Breast epithelium (tissue), 4 donors: ENCODE data around the gene THSD7B. TPM values are rescaled to one million over a fixed set of nuclear protein-coding genes. Genes with fewer than 3 reads are reported as not detected.

Experiments
- DNase-seq, 2 donors: peaks; one replicate each; pipeline ENCODE4 v3.0.0-alpha.2; 2019; ENCODE audit warnings: low spot score in 2 of 2
- H3K27ac ChIP-seq, 2 donors: fragments of 200-600 bp; sonication (generic) in 1 of 2; one replicate each; pipeline ENCODE4 v1.5.1; 2016 to 2019; ENCODE audit warnings: mild to moderate bottlenecking in 1 of 2
- H3K27me3 ChIP-seq, 2 donors: fragments of 200-600 bp; sonication (generic) in 1 of 2; one replicate each; pipeline versions ENCODE4 v1.5.1 to v1.6.0; 2017 to 2019; ENCODE audit warnings: control low read depth in 1 of 2, mild to moderate bottlenecking in 1 of 2
- H3K36me3 ChIP-seq: fragments of 200-600 bp; one replicate; pipeline ENCODE4 v1.5.1; 2019
- H3K4me1 ChIP-seq, 2 donors: fragments of 200-600 bp; sonication (generic); one replicate each; pipeline ENCODE4 v1.5.1; 2016 to 2019; ENCODE audit warnings: control low read depth in 1 of 2
- H3K4me3 ChIP-seq, 3 donors: fragments of 200-600 bp; sonication (generic); 1 replicate in 2 of 3; 2 replicates in 1 of 3; pipeline ENCODE4 v1.5.1; 2016 to 2019; ENCODE audit warnings: mild to moderate bottlenecking in 3 of 3, moderate library complexity in 2 of 3
- H3K9me3 ChIP-seq, 2 donors: fragments of 200-600 bp; sonication (generic) in 1 of 2; one replicate each; pipeline ENCODE4 v1.5.1; 2016 to 2019; ENCODE audit warnings: control low read depth in 1 of 2
- POLR2A ChIP-seq: fragments of 450-650 bp; IDR thresholded peaks from one replicate; pipeline ENCODE4 v1.6.1; 2016; ENCODE audit warnings: antibody characterized with exemption, mild to moderate bottlenecking, moderate library complexity
- POLR2AphosphoS5 ChIP-seq, 3 donors: sonication (generic); formaldehyde crosslinking; IDR thresholded peaks; one replicate each; pipeline ENCODE4 v1.6.1; 2017; ENCODE audit warnings: antibody characterized with exemption in 3 of 3
- intact Hi-C: fragments of 100-400 bp; cut with DNase I; formaldehyde crosslinking; loops from one replicate; pipeline ENCODE4 v1.15.1; 2023; ENCODE audit warnings: low total_unique reads
- total RNA-seq, 3 donors: library from RNA; depleted of rRNA; stranded (reverse); fragments of >200 nt; gene quantifications; one replicate each; pipeline ENCODE4 v1.1.0, GENCODE V29; 2016
- TF ChIP-seq, protein P1 (sequence below), 3 donors: fragments of 450-650 bp; IDR thresholded peaks; one replicate each; pipeline ENCODE4 v1.5.1; 2016 to 2017; ENCODE audit warnings: antibody characterized with exemption in 3 of 3, mild to moderate bottlenecking in 3 of 3, moderate library complexity in 3 of 3

Gene THSD7B
- total RNA-seq, 3 donors from 2014 or later = 0.73 to 3.3 (median 2.1) TPM

DNA sequence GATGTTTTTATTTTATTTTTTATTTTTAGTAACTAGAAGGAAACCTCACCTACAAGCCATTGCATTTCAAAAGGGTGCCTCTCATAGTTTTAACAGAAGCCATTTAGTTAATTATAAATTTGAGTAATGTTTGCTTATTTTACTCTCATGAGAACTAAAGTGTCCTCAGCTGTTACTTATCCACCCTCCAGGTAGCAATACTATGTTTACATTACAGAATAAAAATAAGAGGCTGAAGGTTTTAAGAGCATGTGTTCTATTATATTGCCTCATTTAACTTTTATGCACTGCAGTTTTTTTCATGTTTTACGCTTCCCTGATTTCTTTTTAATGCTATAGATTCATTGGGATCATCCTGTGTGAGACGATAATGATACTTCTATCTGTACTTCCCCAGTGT lies 235.5 kb downstream of the THSD7B start:
- H3K4me1 ChIP-seq = no peaks in the 10 kb centered on the region
- TF ChIP-seq POLR2AphosphoS5 (IDR thresholded peaks at IDR 0.05) = no peak
- TF ChIP-seq, protein P1, sequence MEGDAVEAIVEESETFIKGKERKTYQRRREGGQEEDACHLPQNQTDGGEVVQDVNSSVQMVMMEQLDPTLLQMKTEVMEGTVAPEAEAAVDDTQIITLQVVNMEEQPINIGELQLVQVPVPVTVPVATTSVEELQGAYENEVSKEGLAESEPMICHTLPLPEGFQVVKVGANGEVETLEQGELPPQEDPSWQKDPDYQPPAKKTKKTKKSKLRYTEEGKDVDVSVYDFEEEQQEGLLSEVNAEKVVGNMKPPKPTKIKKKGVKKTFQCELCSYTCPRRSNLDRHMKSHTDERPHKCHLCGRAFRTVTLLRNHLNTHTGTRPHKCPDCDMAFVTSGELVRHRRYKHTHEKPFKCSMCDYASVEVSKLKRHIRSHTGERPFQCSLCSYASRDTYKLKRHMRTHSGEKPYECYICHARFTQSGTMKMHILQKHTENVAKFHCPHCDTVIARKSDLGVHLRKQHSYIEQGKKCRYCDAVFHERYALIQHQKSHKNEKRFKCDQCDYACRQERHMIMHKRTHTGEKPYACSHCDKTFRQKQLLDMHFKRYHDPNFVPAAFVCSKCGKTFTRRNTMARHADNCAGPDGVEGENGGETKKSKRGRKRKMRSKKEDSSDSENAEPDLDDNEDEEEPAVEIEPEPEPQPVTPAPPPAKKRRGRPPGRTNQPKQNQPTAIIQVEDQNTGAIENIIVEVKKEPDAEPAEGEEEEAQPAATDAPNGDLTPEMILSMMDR (IDR thresholded peaks at IDR 0.05) = no peak
- TF ChIP-seq POLR2A = no peak

DNA sequence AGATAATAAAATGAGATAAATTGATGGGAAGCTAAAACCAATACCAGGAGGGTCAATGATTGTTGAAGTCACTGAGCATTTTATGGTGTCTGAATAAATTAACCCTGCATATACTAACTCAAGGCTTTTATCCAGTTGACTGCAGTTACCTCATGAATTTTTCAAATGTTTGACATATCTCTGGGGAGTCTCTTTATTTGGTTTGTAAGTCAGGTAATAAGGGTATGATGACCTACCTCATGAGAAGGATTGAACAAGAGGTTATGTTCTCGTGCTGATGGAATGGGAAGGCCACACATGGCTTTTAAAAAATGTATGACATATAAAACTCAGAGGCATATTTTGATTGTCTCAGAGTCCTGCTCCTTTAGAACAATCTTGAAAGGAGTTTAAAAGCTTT lies 237.6 kb downstream of the THSD7B start:
- no peak overlapping the region for H3K27ac ChIP-seq
- no peaks in the 10 kb centered on the region for H3K9me3 ChIP-seq
- no peak for DNase-seq
- H3K27me3 ChIP-seq = no peaks in the 10 kb centered on the region
- no peaks in the 10 kb centered on the region for H3K4me1 ChIP-seq
- H3K36me3 ChIP-seq = no peaks in the 10 kb centered on the region
- intact Hi-C loops = no loop called here
- TF ChIP-seq, protein P1 (IDR thresholded peaks at IDR 0.05) = no peak
- no peak overlapping the region for H3K4me3 ChIP-seq

More for the DNA sequence above, 235.5 kb downstream of the THSD7B start:
- Histone ChIP-seq H3K27ac (no peak overlapping the region), H3K9me3 (no peaks in the 10 kb centered on the region), H3K4me3 (no peak overlapping the region), H3K36me3 (no peaks in the 10 kb centered on the region), H3K27me3 (no peaks in the 10 kb centered on the region)
- intact Hi-C loops = no loop called here
- DNase-seq = no peak

DNA sequence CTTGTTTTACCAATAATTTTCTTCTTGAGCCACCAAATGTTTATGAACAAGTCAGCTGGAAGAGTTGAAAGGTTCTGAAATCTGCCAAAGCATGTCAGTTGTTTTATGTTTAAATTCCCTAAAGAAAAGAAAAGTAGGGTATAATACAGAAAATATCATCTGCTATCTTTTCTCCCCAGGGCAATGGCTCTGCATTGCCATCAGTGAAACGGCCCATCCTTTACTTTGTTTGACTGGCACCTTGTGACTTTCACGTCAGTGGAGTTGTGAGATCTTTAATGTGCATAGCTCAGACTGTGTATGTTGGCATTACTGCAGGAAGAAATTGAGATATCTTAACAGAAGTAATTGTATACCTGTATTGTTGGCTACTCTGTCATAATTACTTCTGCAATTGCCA lies 239.9 kb downstream of the THSD7B start:
- DNase-seq = no peak
- H3K4me1 ChIP-seq = no peaks in the 10 kb centered on the region
- no peak overlapping the region for H3K27ac ChIP-seq
- intact Hi-C loops = no loop called here
- H3K4me3 ChIP-seq = no peak overlapping the region
- TF ChIP-seq, protein P1 (IDR thresholded peaks at IDR 0.05) = no peak
- no peak for TF ChIP-seq POLR2A
- TF ChIP-seq POLR2AphosphoS5 (IDR thresholded peaks at IDR 0.05) = no peak
- H3K27me3 ChIP-seq = no peaks in the 10 kb centered on the region
- no peaks in the 10 kb centered on the region for H3K36me3 ChIP-seq
- H3K9me3 ChIP-seq = no peaks in the 10 kb centered on the region

DNA sequence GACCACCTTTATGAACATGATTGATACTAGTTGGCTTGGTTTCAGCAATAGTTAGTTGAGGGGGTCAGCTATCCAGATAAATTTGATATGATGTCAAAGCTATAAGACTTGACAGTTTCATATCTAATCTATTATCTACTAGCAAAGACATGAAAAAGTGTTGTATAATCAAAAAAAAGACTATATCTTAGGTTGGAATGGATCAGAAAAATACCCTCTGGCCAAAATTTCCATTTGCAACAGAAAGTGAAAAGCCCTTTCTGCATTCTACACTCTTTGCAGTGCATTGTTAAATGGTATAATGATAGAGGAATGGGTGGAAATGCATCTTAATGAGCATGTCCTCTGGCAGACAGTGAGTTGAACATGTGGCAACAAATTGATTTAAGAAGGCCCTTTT lies 242.6 kb downstream of the THSD7B start:
- DNase-seq = no peak
- no peak for TF ChIP-seq POLR2A
- H3K36me3 ChIP-seq = no peaks in the 10 kb centered on the region
- H3K27me3 ChIP-seq = no peaks in the 10 kb centered on the region
- no peak overlapping the region for H3K27ac ChIP-seq
- no peaks in the 10 kb centered on the region for H3K9me3 ChIP-seq
- no peak overlapping the region for H3K4me3 ChIP-seq
- intact Hi-C loops = no loop called here
- H3K4me1 ChIP-seq = no peaks in the 10 kb centered on the region

DNA sequence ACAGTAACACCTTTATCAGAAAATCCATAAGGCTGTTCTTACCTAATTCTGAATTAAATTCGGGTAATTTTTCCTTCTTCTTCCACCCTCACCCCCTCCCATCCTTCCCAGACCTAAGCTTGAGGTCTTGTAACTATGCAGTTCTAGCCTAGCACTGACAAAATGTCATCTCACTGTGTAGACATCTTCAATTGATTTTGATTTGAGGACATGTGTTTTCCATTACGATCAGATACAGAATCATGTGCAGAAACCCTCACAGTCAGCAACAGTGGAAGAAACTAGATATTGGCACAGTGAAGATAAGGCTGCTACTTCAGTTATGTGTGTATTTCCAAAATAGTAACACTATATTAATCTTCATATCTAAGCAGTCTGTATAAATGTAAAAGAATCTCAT lies 244.6 kb downstream of the THSD7B start:
- no peak for DNase-seq
- no peak overlapping the region for H3K4me3 ChIP-seq
- intact Hi-C loops = no loop called here
- no peak overlapping the region for H3K27ac ChIP-seq
- TF ChIP-seq POLR2A (no peak), POLR2AphosphoS5 (IDR thresholded peaks at IDR 0.05) (no peak)
- TF ChIP-seq, protein P1 (IDR thresholded peaks at IDR 0.05) = no peak
- no peaks in the 10 kb centered on the region for H3K9me3 ChIP-seq
- no peaks in the 10 kb centered on the region for H3K4me1 ChIP-seq
- H3K27me3 ChIP-seq = no peaks in the 10 kb centered on the region
- H3K36me3 ChIP-seq = no peaks in the 10 kb centered on the region

DNA sequence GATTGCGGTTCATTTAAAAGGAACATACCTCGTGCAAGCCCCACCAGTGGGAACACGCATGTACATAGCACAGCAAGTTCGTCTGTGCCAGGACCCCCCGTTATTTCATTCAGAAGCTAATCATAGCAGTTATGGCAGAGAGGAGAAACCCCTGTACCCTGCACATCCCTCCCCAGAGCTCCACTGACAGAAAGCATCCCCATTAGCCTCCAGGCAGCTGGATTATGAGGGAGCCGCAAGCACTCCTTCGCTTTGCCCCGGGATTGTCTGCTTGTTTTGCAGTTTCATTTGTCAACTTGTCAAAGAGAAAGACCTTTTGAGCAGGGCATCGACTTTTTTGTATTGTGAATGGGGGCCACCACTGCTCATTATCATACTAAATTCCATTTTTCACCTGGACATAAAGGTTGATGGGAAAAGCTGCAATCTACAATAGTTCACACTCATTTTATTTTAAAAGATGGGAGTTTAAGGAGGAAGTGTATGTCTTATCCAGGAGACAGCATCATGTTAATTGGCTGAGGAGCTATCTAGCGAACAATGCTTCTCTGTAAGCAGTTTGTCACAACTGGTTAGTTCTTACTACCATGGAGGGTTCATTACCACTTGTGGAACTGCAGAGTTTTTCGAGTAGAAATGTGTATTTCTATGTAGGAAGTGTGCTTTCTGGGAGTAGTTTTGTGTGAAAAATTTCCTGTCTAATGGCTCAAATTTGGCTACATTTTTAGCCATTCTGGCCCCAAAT lies 255.3 kb downstream of the THSD7B start:
- intact Hi-C loops = no loop called here
- DNase-seq = no peak
- H3K4me3 ChIP-seq = no peak overlapping the region
- no peaks in the 10 kb centered on the region for H3K9me3 ChIP-seq
- no peaks in the 10 kb centered on the region for H3K36me3 ChIP-seq
- H3K4me1 ChIP-seq = no peaks in the 10 kb centered on the region
- TF ChIP-seq, protein P1 (IDR thresholded peaks at IDR 0.05) = no peak
- TF ChIP-seq POLR2A = no peak
- no peak for TF ChIP-seq POLR2AphosphoS5 (IDR thresholded peaks at IDR 0.05)
- H3K27me3 ChIP-seq = no peaks in the 10 kb centered on the region
- no peak overlapping the region for H3K27ac ChIP-seq
